Epithelial cell of esophagus (primary cell): ENCODE data around the gene MGST2.

Source experiments
- DNase-seq: peaks from one replicate; pipeline ENCODE4 v3.0.0; 2010; ENCODE audit warnings: low read depth
- H3K4me3 ChIP-seq: 2 replicates; pipeline ENCODE4 v1.5.1; 2011; ENCODE audit warnings: mild to moderate bottlenecking, low read length, control low read depth
- CTCF ChIP-seq: IDR thresholded peaks from 2 replicates; pipeline ENCODE4 v1.5.1; 2011; ENCODE audit warnings: low read depth, mild to moderate bottlenecking, low read length, control low read depth, inconsistent platforms; ENCODE audit not compliant: insufficient read depth; ENCODE audit errors: missing control alignments

The MGST2 gene

GRCh38 chr4:139655116-139655515 lies 10.5 kb upstream of the MGST2 start:
- peak; percentile 73 for TF ChIP-seq CTCF
- peak; percentile 80 for DNase-seq
- H3K4me3 ChIP-seq = no peak overlapping the region

DNA sequence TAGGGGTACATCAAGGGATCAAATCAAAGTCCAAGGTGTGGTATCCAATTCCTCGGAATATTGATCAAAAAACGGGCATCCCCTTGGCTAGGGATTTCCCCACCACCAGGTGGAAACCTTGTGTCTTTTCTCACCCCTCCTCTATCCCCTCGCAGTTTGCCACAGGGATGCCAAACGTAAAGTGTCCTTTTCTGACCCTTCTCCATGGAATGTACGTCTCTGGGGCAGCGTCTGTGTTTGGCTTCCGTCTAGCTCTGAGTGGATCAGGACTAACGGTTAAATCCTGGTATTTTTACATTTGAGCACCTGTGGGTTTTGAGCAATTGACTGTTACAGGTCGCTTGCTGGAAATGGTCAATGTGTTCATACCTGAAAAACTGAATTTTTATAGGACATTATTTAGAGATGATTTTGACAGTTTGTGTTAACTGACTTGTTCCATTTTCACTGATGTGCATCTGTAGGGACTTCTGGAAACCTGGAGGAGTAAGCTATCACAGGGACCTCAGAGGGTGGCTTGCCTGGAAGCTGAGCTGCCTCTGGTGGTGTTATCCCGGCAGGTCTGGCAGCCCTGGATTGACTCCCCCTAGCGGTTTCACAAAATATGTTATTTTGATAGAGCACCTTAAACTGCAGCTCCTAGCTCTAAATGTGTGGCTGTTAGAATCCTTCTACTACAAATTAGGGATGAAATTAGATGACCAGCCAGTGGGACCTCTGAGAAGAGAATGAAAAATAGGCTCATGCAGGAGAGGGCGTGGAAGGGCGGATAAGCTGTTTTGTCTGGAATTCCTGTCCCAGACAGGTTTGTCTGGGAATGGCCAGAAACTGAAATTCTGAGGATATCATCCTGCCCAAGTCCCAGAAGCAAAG lies 8.8 kb upstream of the MGST2 start:
- peak; percentile 86 for TF ChIP-seq CTCF
- peak; percentile 83 for DNase-seq
- H3K4me3 ChIP-seq = no peak overlapping the region

GRCh38 chr4:139658185-139658584 lies 7.4 kb upstream of the MGST2 start:
- peak; percentile 56 for DNase-seq
- TF ChIP-seq CTCF = no peak
- H3K4me3 ChIP-seq = peak overlapping the region; percentile 14

DNA sequence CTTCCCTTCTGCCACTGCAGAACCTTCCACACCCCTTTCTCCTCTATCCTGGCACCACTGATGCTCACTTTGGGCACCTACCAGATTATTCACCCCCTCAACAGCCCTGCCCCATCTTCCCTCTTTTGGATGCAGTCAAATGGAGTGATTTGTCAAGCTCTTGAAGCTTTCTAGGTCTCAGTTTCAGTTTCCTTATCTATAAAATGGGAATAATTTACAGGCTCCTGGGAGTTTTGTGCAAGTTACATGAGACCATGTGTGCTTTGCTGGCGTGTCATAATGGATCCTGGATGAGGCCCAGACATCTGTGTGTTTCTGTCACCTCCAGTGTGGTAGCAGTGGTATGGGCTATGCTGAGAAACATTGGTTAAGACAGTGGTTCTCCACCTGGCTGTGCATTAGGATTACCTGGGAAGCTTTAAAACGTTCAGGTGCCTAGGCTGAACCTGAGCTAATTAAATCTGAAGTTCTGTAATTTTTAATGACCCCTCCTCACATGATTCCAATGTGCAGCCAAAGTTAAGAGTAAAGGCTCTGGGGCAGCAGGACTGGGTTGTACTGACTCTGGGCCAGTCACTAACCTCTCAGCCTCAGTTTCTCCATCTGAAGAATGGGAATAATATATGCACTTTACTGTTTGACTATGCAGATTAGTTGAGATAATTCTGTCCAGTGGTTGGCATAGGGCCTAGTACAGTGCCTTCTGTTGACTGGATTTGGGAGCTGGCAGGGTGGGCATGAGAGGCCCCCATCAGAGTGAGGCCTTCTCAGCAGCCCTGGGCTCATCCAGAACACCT lies 6.8 kb upstream of the MGST2 start:
- DNase-seq = no peak
- H3K4me3 ChIP-seq = no peak overlapping the region
- TF ChIP-seq CTCF = no peak

DNA sequence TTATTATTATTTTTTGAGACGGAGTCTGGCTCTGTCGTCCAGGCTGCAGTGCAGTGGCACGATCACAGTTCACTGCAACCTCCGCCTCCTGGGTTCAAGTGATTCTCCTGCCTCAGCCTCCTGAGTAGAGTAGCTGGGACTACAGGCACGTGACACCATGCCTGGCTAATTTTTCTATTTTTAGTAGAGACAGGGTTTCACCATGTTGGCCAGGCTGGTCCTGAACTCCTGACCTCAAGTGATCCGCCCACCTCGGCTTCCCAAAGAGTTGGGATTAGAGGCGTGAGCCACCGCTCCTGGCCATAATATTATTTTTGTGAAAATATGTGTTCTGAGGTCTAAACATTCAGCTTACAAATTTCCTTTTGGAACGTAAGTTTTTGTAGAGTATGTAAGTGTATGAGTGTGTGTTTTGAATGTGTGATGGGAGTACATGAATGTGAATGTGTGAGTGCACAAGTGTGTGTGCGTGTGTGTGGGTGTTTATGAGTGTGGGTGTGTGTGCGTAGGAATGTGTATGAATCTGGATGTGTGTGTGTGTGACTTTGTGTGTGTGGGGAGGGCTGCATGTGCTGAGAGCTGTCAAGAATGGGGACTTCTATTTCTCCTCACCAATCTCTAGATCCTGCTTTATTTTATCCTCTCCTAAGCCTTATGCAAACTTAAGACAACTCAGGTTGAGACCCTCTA lies 5.7 kb upstream of the MGST2 start:
- H3K4me3 ChIP-seq = no peak overlapping the region
- DNase-seq = no peak
- TF ChIP-seq CTCF = no peak

DNA sequence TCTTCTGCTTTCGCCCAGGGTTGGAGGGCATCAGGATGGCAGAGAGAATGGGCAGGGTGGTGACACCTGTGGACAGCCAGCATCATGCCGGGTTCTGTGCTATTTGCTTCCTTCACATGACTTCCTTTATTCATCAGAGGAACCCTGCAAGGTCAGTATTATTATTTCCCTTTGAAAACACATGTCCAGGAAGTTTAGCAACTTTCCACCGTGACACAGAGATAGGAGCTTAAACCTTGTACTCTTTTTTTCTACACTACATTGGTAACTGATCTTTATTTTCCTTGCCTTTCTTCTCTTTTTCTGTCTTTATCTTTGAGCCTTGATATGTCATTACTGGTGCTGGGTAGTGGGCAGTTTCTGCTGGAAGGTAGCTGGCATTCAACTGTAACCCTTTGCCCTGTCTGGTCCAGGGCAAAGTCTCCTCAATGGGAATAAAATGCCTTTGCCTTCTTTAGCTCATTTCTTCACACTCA lies 5.0 kb upstream of the MGST2 start:
- no peak for DNase-seq

More for the DNA sequence above, 5.0 kb upstream of the MGST2 start:
- H3K4me3 ChIP-seq = no peak overlapping the region
- TF ChIP-seq CTCF = no peak
